ENCODE measurements around the gene PCSK5. TPM values are rescaled to one million over a fixed set of nuclear protein-coding genes. Genes with fewer than 3 reads are reported as not detected.

PCSK5 gene
- total and polyA plus RNA-seq, 2 of the 8 experiments (the other 6 are each of a cell fraction or from before 2014, with no cell fraction given): 5.5 to 10.7 TPM

- DNase-seq (ENCODE audit: low read depth in 1 of 2, low spot score in 2 of 2) (no peak), FAIRE-seq (no peak)
- no peak overlapping the region for H3K23ac ChIP-seq (ENCODE audit: insufficient read length)
- 92% methylated on average over 4 of the region's 4 CpGs; no CpG with 5 or more reads in 1 of the 2 experiments for WGBS, 2 experiments (ENCODE audit: extremely low coverage in 1 of 2, insufficient coverage in 1 of 2, insufficient read length in 1 of 2, insufficient replicate concordance in 2 of 2, low coverage in 1 of 2, low lambda C conversion rate in 2 of 2, missing lambda C conversion rate in 1 of 2)
- no peaks in the 10 kb centered on the region for H3K79me1 ChIP-seq (ENCODE audit: low read depth, low read length)
- H3K9ac ChIP-seq (replicated peaks in 1 of 4; ENCODE audit: extremely low read depth in 1 of 4, low read depth in 3 of 4, low read length in 3 of 4): no peak overlapping the region
- no peaks in the 10 kb centered on the region for H3K4me1 ChIP-seq (replicated peaks in 1 of 4; ENCODE audit: control insufficient read depth in 3 of 4, insufficient read depth in 4 of 4, low read length in 3 of 4)
- no peak overlapping the region for H2BK12ac ChIP-seq (ENCODE audit: low read depth, low read length)
- ChIA-PET CTCF (ENCODE audit: partially characterized antibody) (interaction anchor here (0.7 to 6.4 kb wide), 13 partner anchors 10 to 663 kb away, joined by 3 to 45 read pairs (median 4); no protein-coding TSS in a partner anchor), POLR2A (ENCODE audit: partially characterized antibody) (no interaction called here)
- no peak overlapping the region for H3K56ac ChIP-seq (replicated peaks; ENCODE audit: insufficient read length, low read depth, low read length)
- H2AFZ ChIP-seq (ENCODE audit: low read length): no peak overlapping the region
- H3K14ac ChIP-seq (ENCODE audit: insufficient read length): no peak overlapping the region
- H3K18ac ChIP-seq (ENCODE audit: extremely low read depth, low read length): no peak overlapping the region
- H2BK15ac ChIP-seq (ENCODE audit: low read length): no peak overlapping the region
- no peak overlapping the region for H3K4ac ChIP-seq (replicated peaks; ENCODE audit: insufficient read length, low read depth, low read length)
- no peaks in the 10 kb centered on the region for H3K9me3 ChIP-seq (ENCODE audit: insufficient read depth in 2 of 2, low read depth in 1 of 2, low read length in 1 of 2)
- H3K79me2 ChIP-seq (ENCODE audit: control insufficient read depth in 1 of 2, insufficient read depth in 2 of 2, low read length in 2 of 2): no peaks in the 10 kb centered on the region
- no peak overlapping the region for H4K91ac ChIP-seq (replicated peaks; ENCODE audit: insufficient read length, low read length)
- no peaks in the 10 kb centered on the region for H4K20me1 ChIP-seq (replicated peaks in 1 of 2; ENCODE audit: control insufficient read depth in 1 of 2, insufficient read depth in 2 of 2, low read length in 2 of 2)
- no peak overlapping the region for H2BK5ac ChIP-seq (ENCODE audit: low read depth, low read length)
- H4K5ac ChIP-seq (ENCODE audit: insufficient read length, low read depth, low read length): no peak overlapping the region
- no peak overlapping the region for H2BK120ac ChIP-seq (replicated peaks; ENCODE audit: low read depth, low read length)
- no peak overlapping the region for H4K8ac ChIP-seq (ENCODE audit: extremely low read depth, insufficient read depth, low read length)
- H3K27ac ChIP-seq (ENCODE audit: low read depth, low read length): no peak overlapping the region
- no peak overlapping the region for H2AK5ac ChIP-seq (ENCODE audit: low read depth, low read length)
- no peak overlapping the region for H3K4me3 ChIP-seq (ENCODE audit: extremely low read depth in 1 of 4, insufficient read depth in 2 of 4, low read depth in 3 of 4, low read length in 4 of 4)
- no peak overlapping the region for H3K4me2 ChIP-seq (ENCODE audit: insufficient read depth in 1 of 2, low read depth in 2 of 2, low read length in 2 of 2)
- H3K27me3 ChIP-seq (replicated peaks in 1 of 4; ENCODE audit: control insufficient read depth in 3 of 4, extremely low read depth in 1 of 4, insufficient read depth in 3 of 4, low read length in 3 of 4): no peaks in the 10 kb centered on the region
- H3K36me3 ChIP-seq (ENCODE audit: control insufficient read depth in 2 of 4, insufficient read depth in 4 of 4, low read length in 3 of 4): no peaks in the 10 kb centered on the region
- H3K23me2 ChIP-seq (ENCODE audit: low read depth, low read length): no peaks in the 10 kb centered on the region
- no peak overlapping the region for H2BK20ac ChIP-seq (ENCODE audit: low read length)
- TF ChIP-seq E2F6 (IDR thresholded peaks at IDR 0.05): no peak
- TF ChIP-seq USF2 (IDR thresholded peaks at IDR 0.05; ENCODE audit: low read length): no peak
- TF ChIP-seq TEAD4 (IDR thresholded peaks at IDR 0.05; ENCODE audit: low read depth, low read length): no peak
- TF ChIP-seq ATF2 (IDR thresholded peaks at IDR 0.05; ENCODE audit: low read length): no peak
- TF ChIP-seq BACH1 (IDR thresholded peaks at IDR 0.05; ENCODE audit: low read length): no peak
- no peak for TF ChIP-seq RAD21 (IDR thresholded peaks at IDR 0.05 in 1 of 2, conservative IDR thresholded peaks at IDR 0.05 in 1 of 2; ENCODE audit: low read depth in 2 of 2, low read length in 2 of 2)
- TF ChIP-seq FOSL1 (IDR thresholded peaks at IDR 0.05; ENCODE audit: insufficient read depth, low read depth, low read length): no peak
- no peak for TF ChIP-seq POLR2A (IDR thresholded peaks at IDR 0.05; ENCODE audit: control extremely low read depth in 1 of 2, low read depth in 2 of 2, low read length in 2 of 2)
- no peak for TF ChIP-seq SIN3A (conservative IDR thresholded peaks at IDR 0.05 in 1 of 2, IDR thresholded peaks at IDR 0.05 in 1 of 2; ENCODE audit: low read depth in 1 of 2, low read length in 2 of 2)
- no peak for TF ChIP-seq SIRT6 (IDR thresholded peaks at IDR 0.05; ENCODE audit: low read length)
- no peak for TF ChIP-seq YY1 (IDR thresholded peaks at IDR 0.05; ENCODE audit: low read depth, low read length)
These were observed 26.2 kb upstream of the PCSK5 start for GRCh38 chr9:75864266-75864665.
